AG10803 (cell line): ENCODE results near the gene BASP1.

Experiments used
- DNase-seq: peaks from one replicate; pipeline ENCODE4 v3.0.0; 2010; ENCODE audit warnings: low read depth
- H3K4me3 ChIP-seq: 2 replicates; pipeline ENCODE4 v1.5.1; 2011; ENCODE audit warnings: mild to moderate bottlenecking, low read length, control low read depth
- TF ChIP-seq, protein P1 (sequence below): conservative IDR thresholded peaks from 2 replicates; pipeline ENCODE4 v1.5.1; 2011; ENCODE audit warnings: mild to moderate bottlenecking, low read length, control low read depth, inconsistent platforms

BASP1 gene

DNA sequence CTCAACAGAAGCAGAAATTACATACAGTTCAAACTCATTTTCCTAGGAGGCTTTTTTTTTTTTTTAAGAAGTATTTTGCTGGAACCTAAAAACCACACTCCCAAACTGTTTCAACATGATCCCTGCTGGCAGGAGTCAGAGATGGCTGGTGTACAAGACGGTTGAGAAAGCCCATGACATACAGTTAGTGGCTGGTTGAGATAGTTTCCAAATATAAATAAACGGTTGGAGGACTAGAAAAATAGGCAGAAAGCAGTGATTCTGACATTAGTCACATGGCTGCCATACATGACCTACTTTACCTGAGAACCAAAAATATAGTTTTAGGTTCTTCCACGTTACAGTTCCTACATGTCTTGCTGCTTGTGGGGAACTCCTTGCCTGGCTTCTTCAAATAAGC is 31.7 kb upstream of the BASP1 start:
- peak; percentile 98 for DNase-seq
- TF ChIP-seq, protein P1, sequence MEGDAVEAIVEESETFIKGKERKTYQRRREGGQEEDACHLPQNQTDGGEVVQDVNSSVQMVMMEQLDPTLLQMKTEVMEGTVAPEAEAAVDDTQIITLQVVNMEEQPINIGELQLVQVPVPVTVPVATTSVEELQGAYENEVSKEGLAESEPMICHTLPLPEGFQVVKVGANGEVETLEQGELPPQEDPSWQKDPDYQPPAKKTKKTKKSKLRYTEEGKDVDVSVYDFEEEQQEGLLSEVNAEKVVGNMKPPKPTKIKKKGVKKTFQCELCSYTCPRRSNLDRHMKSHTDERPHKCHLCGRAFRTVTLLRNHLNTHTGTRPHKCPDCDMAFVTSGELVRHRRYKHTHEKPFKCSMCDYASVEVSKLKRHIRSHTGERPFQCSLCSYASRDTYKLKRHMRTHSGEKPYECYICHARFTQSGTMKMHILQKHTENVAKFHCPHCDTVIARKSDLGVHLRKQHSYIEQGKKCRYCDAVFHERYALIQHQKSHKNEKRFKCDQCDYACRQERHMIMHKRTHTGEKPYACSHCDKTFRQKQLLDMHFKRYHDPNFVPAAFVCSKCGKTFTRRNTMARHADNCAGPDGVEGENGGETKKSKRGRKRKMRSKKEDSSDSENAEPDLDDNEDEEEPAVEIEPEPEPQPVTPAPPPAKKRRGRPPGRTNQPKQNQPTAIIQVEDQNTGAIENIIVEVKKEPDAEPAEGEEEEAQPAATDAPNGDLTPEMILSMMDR: 0 out of 2 replicates have a peak, but pooled peaks have one; percentile 12

DNA sequence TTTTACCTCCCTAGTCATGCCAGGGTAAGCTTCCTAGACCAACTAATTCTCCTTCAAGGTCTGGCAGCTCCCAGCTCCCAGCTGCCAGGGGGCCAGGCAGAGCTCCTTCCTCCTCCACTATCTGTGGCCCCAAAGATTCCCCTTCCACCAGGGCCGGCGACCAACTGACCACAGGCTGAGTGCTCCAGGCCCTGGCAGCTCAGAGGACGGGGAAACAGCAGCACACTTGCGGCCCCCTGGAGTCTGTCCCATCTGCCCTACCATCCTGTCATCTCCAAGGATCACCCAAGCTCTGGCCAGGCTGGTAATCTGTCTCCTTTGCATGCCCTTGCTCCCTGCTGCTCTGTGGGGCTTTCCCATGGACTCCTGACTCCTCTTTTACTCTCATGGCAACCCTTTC is 31.2 kb upstream of the BASP1 start:
- H3K4me3 ChIP-seq: no peak overlapping the region
- TF ChIP-seq, protein P1: no peak
- peak; percentile 7 for DNase-seq

More for the DNA sequence above, 31.7 kb upstream of the BASP1 start:
- H3K4me3 ChIP-seq: no peak overlapping the region

DNA sequence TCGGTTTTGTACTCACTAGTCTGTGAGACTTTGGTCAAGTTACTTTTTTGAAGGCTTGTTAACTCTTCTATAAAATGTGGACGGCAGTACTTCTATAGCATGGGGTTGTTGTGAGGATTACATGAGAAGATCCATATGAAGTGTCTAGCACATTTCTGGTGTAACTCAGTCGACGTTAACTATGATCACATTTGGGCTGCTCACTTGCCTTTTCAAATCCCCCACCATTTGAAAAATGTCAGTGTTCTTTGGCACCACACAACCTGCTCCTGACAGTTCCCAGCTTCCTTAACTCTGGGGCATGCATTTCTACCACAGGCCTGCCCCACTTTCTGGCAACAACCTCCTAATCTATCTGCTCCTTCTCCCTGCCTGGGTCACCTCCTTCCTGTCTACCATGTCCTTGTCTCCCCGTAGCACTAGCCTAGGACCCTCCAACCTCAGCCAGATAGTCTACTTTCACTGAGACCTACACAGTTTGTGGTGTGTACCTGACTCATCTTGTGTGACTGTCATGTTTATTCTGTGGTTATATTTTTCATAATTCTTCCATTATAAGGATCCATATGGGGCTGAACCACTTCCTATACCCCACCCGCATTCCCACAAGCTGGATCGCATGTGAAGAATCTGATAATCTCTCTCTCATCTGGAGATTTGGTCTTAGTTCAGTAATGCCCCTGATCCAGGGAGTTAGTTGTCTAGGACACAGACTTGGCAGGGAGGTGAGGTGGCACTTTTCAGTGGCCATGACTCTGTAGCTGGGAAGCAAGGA is 30.2 kb upstream of the BASP1 start:
- no peak overlapping the region for H3K4me3 ChIP-seq
- TF ChIP-seq, protein P1: no peak
- peak; percentile 66 for DNase-seq

DNA sequence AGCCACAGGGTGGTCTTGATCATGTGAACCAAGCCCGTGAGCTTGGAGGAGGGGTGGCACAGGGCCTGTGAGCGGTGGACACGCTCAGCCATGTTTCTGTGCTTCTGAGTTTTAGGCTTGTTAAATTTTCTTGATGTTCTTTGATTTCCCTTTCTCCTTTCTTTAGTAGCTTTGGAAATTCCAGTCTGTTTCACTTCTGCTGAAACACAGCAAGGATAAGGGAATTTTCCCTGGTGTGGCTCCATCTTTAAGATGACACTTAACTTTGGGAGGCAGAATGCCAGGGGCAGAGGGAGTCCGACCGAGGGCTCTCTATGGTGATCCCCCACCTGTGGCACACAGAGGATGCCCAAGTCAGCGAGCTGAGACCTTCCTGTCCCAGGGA is 29.7 kb upstream of the BASP1 start:
- DNase-seq: no peak
- no peak overlapping the region for H3K4me3 ChIP-seq
- TF ChIP-seq, protein P1: no peak

DNA sequence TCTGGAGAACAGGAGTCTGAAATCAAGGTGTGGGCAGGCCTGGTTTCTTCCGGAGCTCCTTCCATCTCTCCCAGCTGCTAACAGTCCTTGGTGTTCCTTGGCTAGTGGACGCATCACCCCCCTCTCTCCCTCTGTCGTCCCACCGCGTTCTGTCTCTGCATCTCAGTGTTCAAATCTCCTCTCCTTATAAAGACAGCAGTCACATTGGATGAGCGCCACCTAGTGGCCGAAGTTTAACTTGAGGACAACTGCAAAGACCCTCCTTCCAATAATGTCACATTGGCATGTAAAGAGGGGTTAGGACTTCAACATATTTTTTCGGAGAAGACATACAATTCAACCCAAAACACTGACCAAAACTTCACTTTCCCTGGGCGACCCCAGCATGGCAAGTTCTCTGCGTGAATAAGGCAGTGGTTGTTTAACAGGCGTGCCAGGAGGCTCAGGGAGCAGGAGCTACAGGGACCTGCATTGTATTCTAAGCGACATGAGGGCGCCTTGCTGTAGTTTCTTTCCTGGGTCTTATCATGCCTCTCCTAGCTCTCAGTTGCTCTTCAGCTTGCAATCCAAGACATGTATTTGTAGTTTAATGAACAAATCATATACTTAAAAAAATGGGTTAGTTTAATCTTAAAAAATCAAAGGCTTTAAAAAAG is 27.9 kb upstream of the BASP1 start:
- H3K4me3 ChIP-seq: no peak overlapping the region
- peak; percentile 76 for DNase-seq
- TF ChIP-seq, protein P1: peak; percentile 88

DNA sequence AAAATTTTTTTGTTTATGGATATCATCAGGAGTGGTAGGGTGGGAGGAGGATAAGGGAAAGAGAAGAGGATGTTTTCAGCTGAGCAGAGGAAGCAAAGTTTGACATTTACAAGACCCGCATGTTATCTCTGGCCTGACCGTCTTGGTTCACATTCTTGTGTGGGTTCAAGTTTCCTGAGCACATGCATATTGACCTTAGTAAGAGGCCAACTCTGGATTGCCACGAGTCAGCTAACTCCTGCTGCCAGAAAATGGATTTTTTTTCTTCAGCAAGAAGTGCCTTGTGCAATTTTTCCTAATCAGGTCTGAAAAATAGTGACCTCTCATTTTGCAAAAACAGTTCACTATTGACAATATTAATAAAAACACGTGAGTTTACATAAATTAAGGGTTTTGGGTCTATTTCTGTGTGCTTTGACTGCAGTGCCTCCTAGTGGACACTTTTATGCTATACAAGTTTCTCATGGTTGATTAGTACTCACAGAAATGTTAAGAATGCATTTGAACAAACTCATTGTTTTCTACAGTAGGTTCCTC is 27.1 kb upstream of the BASP1 start:
- H3K4me3 ChIP-seq: no peak overlapping the region
- TF ChIP-seq, protein P1: peak; percentile 87
- DNase-seq: peak; percentile 78
